Central memory CD4-positive, alpha-beta T cell (primary cell): ENCODE results near the gene ADK.
"Not testable (repeated sequence)": the region's sequence is repeated elsewhere in the genome, so short reads cannot be mapped to it uniquely, and the experiment has no call there.

Experiments
- DNase-seq: peaks from one replicate; pipeline ENCODE4 v3.0.0; 2022

Gene ADK

DNA sequence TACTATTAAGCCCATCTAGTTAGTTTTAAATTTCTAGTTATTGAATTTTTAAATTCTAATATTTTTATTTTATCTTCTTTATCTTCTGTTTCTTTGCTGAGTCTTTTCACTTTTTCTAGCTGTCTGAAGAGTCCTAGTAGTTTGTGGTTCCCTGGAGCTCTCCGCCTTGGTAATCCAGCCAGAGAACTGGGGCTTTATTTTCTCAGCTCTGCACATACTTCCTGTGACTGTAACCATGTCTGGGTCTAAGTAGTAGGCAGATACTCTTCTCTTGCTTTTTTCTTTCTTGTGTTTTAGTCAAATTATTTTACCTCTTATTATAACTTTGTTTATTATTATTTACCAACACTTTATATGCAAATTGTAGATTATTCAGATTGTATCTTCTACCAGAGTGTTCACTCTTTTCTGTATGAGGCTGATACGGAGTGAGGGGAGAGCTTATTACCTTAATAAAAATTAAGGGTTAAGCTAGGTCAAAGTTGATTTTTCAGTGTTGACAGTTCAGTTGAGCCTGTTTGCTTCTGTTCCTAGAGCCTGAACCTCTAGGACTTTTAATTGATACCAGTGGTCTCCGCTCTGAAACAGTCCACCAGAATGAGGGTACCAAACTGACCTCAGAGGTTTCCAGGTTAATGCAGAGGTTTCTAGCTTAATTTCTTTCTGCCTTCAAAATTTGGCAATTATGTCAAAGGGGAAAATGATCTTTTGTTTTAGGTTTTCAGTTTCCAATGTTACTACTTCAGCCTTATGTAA is 155.4 kb downstream of the ADK start:
- no peak for DNase-seq

DNA sequence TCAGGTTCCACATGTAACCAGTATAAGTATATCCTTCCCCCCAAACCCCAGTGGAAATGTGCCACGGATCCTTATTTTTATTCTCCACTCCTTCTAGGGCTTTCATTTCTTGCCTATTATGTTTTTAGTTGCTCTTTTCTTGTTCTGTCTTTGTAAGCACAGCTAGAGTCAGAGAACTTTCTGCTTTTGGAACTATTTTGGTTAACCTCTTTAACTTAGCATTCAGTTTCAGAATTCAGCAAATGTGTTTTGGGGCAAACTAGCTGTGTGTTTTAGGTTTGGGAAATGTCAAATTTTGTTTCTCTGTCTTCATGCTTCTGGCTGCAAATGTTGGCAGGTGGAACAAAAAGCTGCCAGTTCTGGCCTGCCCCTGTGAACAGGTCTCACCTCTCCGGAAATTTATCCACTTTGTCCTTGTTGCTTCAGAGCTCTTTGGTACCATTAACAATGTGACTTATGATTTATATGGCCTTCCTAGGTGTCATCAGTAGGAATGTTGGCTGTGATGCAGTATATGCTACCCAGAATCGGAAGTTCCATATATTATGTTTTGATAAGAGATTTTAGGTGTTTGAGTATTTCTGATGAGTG is 156.1 kb downstream of the ADK start:
- no peak for DNase-seq

DNA sequence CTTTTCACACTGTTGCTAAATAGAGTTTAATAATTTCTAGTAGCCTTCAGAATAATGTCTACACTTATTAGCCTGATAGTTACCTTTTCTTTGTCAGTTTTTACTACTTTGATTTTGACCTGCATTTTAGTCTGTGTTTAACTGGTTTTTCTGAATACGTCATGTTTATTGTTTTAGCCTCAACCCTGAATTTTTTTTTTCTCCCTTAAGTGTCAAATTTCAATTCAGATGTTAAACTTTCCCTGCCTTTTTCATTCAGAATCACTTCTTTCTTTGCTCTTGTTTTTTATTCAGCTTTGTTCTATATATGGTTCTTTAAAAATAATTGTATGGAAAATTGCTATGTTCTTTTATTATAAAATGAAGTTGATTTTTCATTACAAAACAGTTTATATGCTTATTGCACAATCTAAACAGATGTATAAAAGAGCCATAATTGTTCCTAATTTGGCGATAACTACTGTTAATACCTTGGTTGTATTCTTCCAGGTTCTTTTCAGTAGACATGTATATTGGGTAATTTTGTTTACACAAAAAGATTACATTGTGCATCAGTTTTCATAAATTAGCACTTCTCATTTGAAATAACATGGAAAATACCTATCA is 159.7 kb downstream of the ADK start:
- DNase-seq: no peak

DNA sequence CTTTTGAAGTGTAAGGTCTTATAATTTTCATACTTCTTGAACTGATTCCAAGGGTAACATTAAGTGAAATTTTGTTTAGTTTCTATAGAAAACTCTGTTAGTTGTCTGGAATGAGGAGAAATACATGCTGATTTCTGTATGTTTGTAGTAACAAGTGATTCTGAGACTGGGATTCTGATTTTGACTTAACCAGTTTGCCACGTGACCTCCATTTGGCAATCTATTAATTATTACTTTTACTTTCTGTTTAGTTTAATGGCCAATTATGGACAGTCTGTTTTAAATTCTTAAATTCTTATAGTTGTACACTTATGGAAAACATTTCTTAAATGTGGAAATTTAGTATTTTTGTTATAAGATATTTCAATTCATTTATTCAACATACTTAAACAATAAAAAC is 163.1 kb downstream of the ADK start:
- DNase-seq: no peak

GRCh38 chr10:74320026-74320425 is 169.0 kb downstream of the ADK start:
- no peak for DNase-seq

GRCh38 chr10:74320717-74321116 is 169.7 kb downstream of the ADK start:
- DNase-seq: no peak

- DNase-seq: no peak
Observed at GRCh38 chr10:74322141-74322540, 171.1 kb downstream of the ADK start.

- DNase-seq: no peak
Observed at GRCh38 chr10:74322565-74322964, 171.5 kb downstream of the ADK start.

- DNase-seq: no peak
Observed at GRCh38 chr10:74328388-74328787, 177.4 kb downstream of the ADK start.

- DNase-seq: no peak
Observed at GRCh38 chr10:74329873-74330272, 178.9 kb downstream of the ADK start.

DNA sequence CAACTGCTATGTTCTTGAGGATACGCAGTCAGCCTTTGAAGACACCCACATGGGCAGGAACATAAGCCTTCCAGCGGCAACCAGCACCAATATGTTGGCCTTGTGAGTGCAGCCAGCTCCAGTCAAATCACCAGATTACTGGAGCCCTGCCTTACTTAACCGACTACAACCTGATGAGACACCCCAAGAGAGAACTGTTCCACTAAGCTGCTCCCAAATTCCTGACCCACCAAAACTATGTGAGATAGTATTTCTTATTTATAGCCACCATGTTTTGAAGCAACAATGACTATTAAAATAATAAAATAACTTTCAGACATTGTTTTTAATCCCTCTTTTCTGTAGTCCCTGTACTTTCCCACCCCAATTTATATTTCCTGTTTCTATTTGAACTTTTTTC is 179.6 kb downstream of the ADK start:
- DNase-seq: no peak

- no peak for DNase-seq
Observed at GRCh38 chr10:74332398-74332797, 181.4 kb downstream of the ADK start.

GRCh38 chr10:74333174-74333573 is 182.2 kb downstream of the ADK start:
- DNase-seq: no peak

DNA sequence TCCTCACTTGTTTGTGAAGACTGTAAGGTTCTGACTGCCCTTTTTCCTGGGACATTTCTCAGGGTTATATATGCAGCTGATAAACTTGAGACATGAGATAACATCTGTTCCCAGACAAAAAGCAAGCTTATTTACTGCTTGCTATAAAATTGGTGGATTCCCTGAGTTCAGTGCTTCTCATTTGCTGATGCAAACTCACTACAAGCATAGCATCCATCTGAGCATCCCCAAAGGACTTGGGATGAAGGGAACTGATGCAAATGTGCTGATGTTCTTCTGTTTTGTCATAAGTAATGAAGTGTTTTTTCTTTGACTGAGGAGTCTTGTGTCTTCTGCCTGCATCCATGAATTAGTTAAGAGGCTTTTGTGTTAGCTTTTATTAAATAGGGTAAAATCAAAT is 183.2 kb downstream of the ADK start:
- DNase-seq: no peak

GRCh38 chr10:74335501-74335900 is 184.5 kb downstream of the ADK start:
- DNase-seq: no peak

DNA sequence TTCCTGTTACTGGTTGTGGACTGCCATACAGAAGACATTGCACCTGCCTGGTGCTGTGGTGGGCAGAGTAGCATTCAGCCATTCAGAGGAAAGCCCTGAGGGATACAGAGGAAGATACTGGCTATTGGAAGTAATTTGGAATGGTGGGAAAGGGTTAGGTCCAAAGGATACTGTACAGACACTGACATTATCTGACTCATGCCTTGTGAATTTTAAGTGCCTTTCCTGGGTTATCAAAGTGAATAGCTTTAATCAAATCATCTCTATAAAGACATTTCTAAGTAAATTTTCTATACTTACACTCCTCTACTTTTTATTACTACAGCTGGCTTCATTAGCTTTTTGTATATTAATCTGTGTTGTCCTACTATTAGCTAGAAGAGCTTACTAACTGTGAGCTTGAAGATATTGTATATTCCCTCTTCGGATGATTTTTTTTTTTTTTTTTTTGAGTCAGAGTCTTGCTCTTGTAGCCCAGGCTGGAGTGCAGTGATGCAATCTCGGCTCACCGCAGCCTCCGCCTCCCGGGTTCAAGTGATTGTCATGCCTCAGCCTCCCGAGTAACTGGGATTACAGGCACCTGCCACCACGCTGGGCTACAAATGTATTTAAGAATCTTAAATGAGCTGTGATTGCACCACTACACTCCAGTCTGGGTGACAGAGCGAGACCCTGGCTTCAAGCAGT is 186.5 kb downstream of the ADK start:
- no peak for DNase-seq

DNA sequence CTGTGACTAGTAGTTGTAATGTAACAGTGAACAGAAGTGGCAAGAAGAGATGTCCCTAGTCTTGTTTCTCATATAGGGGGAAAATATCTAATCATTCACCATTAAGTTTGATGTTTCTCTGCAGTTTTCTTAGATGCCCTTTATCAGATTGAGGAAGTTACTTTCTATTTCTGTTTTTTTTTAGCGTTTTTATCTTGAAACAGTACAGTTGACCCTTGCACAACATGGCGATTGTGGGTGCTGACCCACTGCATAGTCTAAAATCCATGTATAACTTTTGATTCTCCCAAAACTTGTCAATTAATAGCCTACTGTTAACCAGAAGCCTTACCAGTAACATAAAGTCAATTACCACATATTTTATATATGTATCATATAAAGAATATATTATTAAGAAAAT is 192.0 kb downstream of the ADK start:
- DNase-seq: no peak

DNA sequence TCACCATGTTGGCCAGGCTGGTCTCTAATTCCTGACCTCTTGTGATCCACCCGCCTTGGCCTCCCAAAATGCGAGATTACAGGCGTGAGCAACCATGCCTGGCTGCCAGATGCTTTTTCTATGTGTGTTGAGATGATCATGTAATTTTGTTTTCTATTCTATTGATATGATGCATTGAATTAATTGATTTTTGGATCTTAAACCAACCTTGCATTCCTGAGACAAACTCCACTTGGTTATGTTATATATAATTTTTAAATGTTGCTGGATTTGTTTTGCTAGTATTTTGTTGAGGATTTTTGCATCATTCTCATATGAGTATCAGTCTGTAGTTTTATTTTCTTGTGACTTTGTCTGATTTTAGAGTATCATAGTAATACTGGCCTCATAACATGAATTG is 192.8 kb downstream of the ADK start:
- DNase-seq: no peak

GRCh38 chr10:74344306-74344705 is 193.3 kb downstream of the ADK start:
- no peak for DNase-seq

- DNase-seq: no peak
Observed at GRCh38 chr10:74347522-74347921, 196.5 kb downstream of the ADK start.

- DNase-seq: not testable (repeated sequence)
Observed at GRCh38 chr10:74353021-74353420, 202.0 kb downstream of the ADK start.

GRCh38 chr10:74361678-74362077 is 210.7 kb downstream of the ADK start:
- no peak for DNase-seq

GRCh38 chr10:74363727-74364126 is 212.7 kb downstream of the ADK start:
- DNase-seq: no peak

DNA sequence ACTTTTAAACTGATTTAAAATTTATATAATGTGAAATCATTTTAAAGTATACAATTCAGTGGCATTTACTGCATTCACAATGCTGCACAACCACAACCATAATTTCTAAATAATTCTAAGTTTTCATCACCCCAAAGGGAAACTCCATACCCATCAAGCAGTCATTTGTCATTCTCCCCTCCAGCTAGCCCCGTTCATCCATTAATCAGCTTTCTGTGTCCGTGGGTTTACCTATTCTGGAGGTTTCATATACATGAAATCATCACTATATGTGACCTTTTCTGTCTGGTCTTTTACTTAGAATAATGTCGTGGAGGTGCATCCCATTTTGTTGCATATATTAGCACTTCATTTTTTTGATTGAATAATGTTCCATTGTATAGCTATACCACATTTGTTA is 214.1 kb downstream of the ADK start:
- no peak for DNase-seq
